DMS 273 (cell line): ENCODE data around the gene FBXW8.

Experiments used
- DNase-seq: peaks from one replicate; lab custom pipeline; 2025; ENCODE audit not compliant: unreplicated experiment; lab: John Stamatoyannopoulos, UW

FBXW8 gene

DNA sequence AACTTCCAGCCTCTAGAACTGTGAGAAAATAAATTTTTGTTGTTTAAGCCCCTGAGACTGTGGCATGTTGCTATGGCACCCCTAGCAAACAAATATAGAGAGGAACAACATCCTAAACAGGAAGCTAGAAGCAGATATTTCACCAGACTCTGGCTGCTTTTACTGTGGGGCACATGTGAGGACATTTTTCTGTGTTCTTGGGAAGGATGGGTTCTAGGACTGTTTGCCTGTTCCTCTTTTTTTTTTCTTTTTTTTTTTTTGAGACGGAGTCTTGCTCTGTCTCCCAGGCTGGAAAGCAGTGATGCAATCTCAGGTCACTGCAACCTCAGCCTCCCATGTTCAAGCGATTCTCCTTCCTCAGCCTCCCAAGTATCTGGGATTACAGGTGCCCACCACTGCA lies 25.3 kb upstream of the FBXW8 start:
- DNase-seq = no peak

DNA sequence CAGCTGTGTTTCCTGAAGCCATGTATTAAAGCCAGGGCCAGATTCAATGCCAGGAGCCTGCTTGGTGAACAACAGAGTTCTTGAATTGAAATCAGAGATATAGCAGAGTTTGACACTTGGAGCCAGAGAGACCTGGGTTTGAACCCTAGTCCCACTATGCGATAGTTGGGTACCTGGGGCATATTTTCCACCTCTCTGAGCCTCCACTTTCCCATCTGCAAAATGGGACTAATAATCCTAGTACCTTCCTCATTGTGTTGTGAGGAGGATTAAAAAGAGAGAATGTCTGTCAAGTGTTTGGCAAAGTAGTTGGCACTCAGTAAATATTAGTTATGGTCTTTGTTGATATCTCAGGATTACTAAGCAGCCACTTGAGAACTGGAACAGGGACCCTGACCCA lies 23.5 kb upstream of the FBXW8 start:
- peak; percentile 73 for DNase-seq

DNA sequence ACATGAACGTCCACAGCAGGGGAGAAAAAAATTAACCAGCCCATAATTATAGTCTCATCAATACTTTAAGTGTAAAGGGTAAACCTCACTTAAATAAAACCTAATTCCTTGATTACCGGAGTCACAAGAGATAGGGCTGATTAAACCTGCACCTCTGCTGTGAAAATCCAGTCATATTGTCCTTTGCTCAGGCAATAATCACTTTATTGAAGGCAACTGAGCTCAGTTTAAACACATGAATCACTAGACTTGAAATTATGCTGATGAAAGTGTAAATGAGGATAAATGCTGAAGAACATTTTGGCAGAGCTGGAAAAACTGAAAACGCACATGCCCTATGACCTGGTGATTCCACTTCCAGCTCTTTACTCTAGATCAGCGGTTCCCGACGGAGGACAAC lies 22.9 kb upstream of the FBXW8 start:
- DNase-seq = no peak

DNA sequence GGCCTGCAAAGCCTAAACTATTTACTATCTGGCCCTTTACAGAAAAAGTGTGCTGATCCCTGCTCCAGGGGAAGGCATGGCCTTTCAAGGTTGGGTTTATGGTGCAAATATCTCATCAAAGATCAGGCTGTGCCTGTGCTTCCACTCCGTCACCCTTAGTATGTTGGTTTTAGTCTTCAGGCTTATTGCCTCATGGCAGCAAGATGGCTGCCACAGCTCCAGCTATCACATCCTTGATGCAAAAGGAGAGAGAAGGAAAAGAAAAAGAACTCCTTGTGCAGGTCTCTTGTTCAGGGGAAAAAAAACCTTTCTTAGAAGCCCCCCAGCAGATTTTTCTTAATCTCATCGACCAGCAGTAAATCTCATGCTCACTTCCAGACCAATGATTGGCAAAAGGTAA lies 20.4 kb upstream of the FBXW8 start:
- DNase-seq = no peak

DNA sequence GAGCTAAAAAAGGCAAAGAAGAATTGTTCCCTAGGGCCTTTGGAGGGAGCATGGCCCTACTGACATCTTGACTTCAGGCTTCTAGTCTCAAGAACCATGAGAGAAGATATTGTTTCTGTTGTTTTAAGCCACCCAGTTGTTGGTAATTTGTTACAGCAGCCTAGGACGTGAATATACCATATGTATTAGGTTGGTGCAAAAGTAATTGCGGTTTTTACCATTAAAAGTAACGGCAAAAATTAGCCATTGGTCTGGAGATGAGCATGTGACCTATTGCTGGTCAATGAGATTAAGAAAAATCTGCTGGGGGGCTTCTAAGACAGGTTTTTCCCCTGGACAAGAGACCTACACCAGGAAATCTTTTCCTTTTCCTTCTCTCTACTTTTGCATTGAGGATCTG lies 19.7 kb upstream of the FBXW8 start:
- no peak for DNase-seq

DNA sequence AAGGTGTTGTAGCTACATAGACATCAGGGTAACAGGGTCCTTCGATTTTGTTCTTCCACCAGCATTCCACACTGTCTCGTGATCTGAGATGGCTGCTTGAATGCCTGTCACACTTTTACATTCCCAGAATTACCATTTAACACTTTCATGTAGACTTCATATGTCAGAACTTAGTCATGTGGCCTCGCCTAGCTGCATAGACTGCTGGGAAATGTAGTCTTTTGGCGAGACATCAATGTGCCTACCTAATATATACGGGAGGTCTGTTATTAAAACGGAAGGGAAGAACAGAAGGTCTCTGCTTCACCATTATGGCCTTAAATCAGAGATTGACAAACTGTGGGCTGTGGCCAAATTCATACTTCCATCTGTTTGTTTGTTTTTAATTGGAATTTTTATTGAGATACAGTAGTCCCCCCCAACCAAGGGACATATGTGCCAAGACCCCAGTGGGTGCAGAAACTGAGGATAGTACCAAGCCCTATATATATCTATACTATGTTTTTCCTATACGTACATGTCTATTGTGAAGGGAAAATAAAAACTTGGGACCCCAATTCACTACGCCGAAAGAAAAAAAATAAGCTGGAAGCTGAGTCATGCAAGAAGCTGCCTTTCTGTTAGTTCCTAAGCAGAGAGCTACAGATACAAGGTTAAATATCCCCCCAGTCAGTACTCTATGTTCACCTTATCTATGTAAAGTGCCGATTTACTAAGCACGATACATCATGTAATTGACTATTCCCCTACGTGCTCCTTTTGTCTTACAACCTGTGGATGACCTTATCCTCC lies 18.2 kb upstream of the FBXW8 start:
- DNase-seq = peak; percentile 70

DNA sequence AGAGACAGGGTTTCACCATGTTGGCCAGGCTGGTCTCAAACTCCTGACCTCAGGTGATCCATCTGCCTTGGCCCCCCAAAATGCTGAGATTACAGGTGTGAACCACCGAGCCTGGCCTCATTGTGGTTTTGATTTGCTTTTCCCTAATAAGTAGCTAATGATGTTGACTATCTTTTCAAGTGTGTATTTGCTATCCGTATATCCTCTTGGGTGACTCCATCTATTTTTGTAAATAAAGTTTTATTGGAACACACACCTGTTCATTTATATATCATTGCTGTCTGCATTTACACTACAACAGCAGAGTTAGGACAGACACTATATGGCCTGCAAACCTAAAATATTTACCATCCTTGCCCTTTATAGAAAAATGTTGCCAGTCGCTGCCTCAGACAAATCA lies 15.8 kb upstream of the FBXW8 start:
- no peak for DNase-seq

DNA sequence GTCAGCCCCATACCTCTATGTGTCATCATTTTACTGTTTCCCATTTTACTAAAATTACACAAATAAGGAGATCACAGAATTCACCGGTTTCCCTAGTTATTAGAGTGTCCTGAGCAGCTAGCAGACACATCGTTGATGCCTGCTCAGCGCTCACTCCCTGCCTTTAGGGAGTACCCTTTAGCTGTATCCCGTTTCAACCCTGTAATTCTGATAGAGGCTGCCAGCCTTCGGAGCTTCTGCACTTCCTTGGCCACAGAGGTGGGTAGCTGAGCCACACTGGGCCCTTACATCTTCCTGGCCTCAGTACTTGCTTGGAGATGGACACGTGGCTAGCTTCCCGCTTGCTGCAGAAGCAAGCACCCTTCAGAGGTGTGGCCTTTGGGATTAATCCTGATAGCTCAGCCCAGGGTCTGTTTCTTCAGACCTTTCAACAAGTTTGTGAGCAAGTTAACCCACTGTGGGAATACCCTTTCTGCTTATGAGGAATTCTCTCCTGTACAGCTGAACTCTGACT lies 14.3 kb upstream of the FBXW8 start:
- no peak for DNase-seq

DNA sequence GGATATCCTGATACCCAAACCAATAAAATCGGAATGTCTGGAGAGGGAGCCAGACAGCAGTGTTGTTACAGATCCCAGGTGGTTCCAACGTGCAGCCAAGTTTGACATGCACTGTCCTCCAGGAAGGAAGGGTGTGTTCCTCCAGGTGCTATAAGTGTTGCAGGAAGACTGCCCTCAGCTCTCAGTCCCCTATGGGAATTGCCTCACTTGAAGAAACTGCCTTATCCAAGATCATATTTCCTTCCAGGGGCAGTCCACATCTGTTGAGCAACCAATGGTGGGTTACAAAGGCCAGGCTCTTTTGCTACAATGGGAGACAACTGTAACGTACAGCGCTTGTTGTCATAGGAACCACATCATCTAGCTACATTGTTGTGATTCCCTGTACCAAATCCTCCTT lies 13.3 kb upstream of the FBXW8 start:
- DNase-seq = no peak

DNA sequence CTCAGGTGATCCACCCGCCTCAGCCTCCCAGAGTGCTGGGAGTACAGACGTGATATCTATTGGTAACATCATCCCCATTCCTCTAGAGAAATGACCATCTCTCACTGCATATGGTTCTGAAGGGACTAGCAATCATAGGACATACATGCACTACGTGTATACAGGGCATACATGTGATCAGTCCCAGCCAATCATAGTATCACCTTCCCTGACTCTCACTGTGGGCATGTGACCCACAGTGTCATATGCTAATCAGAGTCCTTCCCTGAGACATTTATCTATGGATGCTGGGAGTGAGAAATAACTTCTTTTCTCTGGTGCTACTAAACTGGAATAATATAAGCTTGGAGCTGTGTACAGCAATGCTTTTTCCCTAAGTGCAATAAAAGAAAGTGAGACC lies 12.1 kb upstream of the FBXW8 start:
- no peak for DNase-seq

DNA sequence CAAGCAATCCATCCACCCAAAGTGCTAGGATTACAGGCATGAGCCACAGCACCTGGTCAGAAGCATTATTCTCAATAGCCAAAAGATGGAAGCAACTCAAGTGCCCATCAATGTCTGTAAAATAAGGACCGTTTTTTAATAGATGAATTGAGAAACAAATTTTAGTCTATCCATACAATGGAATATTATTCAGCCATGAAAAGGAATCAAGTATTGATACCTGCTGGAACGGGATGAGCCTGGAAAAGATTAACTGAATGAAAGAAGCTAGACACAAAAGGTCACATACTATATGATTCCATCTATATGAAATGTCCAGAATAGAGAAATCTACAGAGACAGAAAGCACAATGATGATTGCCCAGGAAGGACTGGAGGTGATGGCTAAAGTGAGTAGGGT lies 9.1 kb upstream of the FBXW8 start:
- no peak for DNase-seq

DNA sequence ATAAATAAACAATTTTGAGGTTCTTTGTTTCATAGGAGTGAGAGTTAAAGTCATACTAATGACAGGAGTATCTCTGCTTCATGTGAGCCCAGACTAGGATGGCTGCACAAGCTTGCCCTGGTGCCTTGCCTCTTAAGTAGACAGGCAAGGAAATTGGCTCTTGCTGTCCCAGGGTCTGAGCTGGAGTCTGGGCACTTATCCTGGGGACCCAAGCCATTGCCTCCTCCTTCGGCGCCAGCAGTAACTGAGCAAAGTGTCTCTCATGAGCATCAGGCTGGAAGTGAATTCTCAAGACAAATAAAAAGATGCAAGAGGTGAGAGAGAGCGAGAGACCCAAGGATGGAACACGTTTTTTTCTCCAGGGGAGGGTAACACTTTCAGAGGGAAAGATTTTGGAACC lies 6.9 kb upstream of the FBXW8 start:
- DNase-seq = no peak

DNA sequence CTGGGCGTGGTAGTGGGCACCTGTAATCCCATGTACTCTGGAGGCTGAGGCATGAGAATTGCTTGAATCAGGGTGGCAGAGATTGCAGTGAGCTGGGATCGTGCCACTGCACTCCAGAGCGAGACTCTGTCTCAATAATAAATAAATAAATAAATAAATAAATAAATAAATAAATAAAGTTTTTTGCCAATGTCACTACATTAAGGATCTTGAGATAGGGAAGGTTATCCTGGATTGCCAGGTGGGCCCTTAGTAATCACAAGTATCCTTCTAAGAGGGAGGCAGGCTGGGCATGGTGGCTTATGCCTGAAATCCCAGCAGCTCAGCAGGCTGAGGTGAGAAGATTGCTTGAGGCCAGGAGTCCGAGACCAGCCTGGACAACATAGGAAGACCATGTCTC lies 4.5 kb upstream of the FBXW8 start:
- DNase-seq = no peak

DNA sequence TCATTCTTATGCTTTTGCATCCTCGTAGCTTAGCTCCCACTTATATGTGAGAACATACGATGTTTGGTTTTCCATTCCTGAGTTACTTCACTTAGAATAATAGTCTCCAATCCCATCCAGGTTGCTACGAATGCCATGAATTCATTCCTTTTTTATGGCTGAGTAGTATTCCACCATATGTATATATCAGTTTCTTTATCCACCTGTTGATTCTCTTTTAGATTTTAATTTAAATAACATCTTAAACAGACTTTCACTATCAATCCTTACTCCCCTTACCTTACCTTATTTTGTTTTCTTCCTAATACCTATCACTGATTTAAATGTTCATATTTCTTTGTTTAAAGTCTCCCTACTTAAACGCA lies 488 bp upstream of the FBXW8 start:
- DNase-seq = no peak

DNA sequence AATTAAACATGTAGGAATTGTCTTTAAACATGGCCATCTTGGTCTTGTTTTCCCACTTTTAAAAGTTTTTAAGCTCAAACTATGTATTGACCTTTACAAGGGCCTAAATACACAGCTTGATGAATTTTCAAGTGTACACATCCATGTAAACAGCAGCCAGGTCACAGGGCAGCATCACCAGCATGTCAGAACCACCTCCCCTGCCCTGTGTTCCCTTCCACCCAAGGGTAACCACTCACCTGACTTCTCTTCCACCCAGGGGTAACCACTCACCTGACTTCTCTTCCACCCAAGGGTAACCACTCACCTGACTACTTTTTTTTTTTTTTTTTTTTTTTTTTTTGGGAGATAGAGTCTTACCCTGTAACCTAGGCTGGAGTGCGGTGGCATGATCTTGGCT lies 4.6 kb downstream of the FBXW8 start:
- DNase-seq = no peak

DNA sequence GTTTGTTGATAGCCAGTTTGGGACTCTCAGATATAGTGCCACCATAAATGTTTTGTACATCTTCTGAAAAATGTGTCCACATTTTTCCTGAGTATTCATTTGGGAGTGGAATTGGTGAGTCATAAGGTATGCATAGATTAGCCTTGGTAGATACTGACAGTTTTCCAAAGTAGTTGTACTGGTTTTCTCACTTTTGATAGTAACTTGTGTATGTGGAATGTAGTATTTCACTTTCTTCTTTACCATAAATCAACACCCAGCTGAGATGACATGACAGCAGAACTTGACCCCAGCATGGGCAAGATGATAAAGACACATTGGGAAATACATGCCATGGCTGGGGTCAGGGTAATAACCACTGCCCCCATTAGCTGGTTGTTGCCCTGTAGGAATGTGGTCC lies 5.4 kb downstream of the FBXW8 start:
- no peak for DNase-seq

DNA sequence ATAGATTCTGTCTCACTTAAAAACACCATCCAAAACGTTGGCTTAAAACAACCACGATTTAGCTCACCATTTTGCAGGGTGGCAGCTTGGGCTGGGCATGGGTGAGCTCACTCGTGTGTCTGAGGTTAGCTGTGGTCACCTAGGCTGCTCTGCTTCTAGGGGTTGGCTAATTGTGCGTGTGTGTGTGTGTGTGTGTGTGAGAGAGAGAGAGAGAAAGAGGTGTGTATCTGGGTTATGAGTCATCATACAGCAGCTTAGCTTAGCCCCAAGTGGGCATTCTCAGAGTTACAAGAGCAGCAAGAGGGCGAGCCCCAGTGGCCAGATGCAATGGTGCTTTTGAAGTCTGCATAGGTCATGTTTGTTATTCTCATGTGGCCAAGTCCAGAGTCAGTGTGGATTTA lies 6.0 kb downstream of the FBXW8 start:
- peak; percentile 31 for DNase-seq

DNA sequence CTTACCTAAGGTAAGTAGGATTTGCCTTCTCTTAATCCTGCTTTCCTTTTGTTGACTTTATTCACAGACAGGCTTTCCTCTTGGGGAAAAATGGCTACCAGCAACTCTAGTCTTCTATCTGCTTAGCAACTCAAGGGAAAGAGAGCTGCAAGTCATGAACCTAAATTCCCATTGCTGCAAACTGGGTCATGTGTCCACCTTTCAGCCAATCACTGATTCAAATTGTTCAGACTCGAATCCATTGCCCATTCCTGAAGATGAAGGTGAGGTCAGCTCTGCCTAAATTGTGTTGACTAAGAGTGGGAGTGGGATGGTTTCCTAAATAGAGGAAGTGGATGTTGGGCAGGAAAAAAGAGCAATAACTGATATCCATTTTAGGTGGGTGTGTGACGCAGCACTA lies 7.7 kb downstream of the FBXW8 start:
- DNase-seq = no peak

DNA sequence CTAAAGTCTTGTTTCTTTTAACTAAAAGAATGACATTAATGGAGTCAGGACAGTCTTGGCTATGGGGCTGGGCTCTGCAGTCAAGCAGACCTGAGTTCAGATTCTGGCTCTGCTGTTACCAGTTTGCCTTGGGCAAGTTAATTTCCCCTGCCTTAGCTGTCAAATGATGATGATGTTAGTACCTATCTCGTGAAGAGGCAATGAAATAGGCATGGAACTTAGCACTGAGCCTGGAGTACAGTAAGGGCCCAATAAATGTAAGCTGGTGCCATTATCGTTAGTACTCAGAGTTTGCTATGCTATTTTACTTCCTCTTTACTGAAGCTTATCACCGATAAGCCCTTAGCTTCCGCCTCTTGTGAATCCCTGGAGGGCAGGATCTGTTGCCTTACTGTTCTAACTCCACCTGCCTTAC lies 8.5 kb downstream of the FBXW8 start:
- DNase-seq = no peak

DNA sequence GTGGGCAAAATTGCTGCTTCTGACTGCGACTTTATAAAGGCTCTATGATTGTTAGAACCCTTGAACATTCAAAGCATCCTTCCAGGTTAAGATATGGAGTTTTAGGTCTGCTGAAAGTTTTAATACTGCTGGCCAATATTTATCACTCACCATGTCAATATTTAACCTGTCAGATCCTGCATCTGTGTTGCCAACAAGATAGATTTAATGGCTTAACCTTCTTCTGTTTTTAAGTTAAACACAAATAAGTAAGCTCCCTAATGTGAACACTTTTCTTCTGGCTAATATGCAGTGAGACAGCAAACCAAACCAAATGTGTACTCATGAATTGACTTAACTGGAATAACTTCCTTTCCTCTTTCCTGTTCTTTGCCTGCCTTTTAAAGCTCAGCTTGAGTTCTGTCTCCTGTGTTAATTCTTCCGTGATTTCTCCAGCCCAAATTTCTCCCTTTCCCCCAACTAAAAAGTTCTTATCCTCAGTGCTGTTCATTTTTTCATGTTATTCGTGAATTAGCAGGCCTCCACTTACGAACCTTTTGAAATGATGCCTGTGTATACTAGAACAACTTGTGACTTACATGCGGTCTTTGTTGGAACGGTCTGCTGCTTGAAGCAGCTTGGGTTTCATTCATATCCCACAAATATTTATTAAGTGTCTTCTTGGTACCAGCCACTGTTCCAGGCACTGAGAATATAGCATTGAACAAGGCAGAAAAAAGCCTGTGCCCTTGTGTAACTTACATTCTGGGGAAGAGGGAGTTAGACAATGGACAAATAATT lies 9.1 kb downstream of the FBXW8 start:
- DNase-seq = no peak

DNA sequence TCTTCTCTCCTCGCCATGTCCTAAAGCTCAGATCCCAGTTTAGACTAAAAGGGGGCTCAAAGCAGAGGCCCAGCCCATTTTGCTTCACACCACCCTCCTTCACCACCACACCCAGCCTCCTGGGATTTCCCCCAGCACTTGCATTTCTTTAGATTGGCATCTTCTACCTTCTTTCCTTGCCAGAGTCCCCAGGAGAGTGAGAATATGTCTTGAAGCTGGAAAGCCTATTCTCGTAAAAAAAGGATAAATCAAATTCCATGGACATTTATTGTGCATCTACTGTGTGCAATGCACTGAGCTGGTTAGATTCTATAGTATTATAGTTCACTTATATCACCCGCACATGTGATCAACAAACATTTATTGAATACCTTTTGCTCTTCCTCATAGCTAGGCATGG lies 10.2 kb downstream of the FBXW8 start:
- DNase-seq = no peak

DNA sequence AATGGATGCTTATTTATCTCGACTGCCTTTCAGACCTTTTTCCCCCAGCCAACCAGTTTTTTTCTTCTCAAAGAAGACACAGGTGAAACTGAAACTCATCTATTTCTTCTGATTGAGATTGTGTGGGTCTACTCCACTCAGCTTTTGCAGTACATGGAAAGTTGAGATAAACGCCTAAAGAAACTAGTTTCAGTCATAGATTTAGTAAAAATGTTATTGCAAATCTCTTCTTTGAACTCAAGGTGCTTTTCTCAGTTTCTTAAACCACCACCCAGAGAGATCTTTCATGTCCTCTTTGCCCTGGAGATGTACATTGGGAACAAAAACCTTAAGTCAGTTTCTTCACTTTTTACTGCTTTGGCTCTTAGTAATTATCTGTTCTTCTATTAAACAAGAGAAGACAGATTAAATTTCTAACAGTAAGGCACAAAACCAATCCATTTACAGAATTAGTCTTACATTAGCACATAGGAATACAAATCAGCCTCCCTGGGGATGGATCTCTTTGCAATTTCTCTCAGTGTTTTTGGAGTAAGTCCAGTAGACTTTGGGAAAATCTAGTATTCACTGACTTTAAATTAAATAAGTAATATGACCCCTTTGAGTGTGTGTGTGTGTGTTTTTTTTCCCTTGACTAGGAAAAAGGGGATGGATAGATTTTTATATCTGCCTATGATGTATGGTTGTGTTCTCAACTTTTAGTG lies 11.6 kb downstream of the FBXW8 start:
- DNase-seq = peak; percentile 8
